NCI-H1048 (cell line): ENCODE data around the gene PLK5.

Experiments used
- DNase-seq: peaks from one replicate; lab custom pipeline; 2025; lab: John Stamatoyannopoulos, UW

The PLK5 gene

GRCh38 chr19:1555487-1556389 is 31.9 kb downstream of the PLK5 start:
- no peak for DNase-seq

- no peak for DNase-seq
Observed at GRCh38 chr19:1556390-1557070, 32.7 kb downstream of the PLK5 start.

GRCh38 chr19:1558552-1558951 is 34.7 kb downstream of the PLK5 start:
- DNase-seq = no peak

- no peak for DNase-seq
Observed at GRCh38 chr19:1560286-1560882, 36.5 kb downstream of the PLK5 start.

GRCh38 chr19:1561236-1561842 is 37.5 kb downstream of the PLK5 start:
- no peak for DNase-seq

GRCh38 chr19:1563251-1563650 is 39.4 kb downstream of the PLK5 start:
- no peak for DNase-seq

GRCh38 chr19:1566392-1567115 is 42.7 kb downstream of the PLK5 start:
- peak; percentile 47 for DNase-seq

GRCh38 chr19:1567116-1567847 is 43.4 kb downstream of the PLK5 start:
- no peak for DNase-seq

- no peak for DNase-seq
Observed at GRCh38 chr19:1567848-1568227, 44.0 kb downstream of the PLK5 start.

GRCh38 chr19:1568320-1569019 is 44.6 kb downstream of the PLK5 start, which contains the start of gene MEX3D:
Gene MEX3D, minus strand, starts transcription at chr19:1568325. Its CDS starts 267 bp downstream, at chr19:1568058.
- DNase-seq = peak; percentile 31

GRCh38 chr19:1569997-1570396 is 46.1 kb downstream of the PLK5 start:
- DNase-seq = no peak

- DNase-seq = no peak
Observed at GRCh38 chr19:1570836-1571235, 47.0 kb downstream of the PLK5 start.

- DNase-seq = no peak
Observed at GRCh38 chr19:1571358-1571757, 47.5 kb downstream of the PLK5 start.

GRCh38 chr19:1572795-1573194 is 48.9 kb downstream of the PLK5 start:
- no peak for DNase-seq

- DNase-seq = no peak
Observed at GRCh38 chr19:1574354-1575136, 50.7 kb downstream of the PLK5 start.

GRCh38 chr19:1575323-1576241 is 51.7 kb downstream of the PLK5 start:
- no peak for DNase-seq

- no peak for DNase-seq
Observed at GRCh38 chr19:1576242-1577089, 52.6 kb downstream of the PLK5 start.
